ENCODE measurements around the gene GGACT. TPM values are rescaled to one million over a fixed set of nuclear protein-coding genes. Genes with fewer than 3 reads are reported as not detected.

GGACT gene
- polyA plus RNA-seq, 3 donors, result 1.7 to 8.3 (median 6.5) TPM

DNA sequence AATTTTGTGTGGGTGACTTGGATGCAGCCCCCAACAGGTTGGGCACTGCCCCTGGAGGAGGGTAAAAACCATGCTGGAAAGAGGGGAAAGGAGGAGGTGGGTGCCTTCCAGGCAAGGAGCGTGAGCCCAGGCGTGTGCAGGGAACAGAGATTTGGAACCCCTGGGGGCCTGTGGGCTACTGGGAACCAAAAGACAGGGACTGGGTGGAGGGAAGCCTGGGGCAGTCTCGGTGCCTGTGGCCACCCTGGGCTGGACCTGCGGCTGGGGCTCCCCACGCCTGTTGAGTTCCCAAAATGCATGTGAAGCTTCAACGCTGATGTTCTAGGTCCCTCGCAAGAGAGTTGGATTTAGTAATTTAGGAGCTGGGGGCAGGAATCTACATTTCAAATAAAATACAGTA lies 24.8 kb downstream of the GGACT start:
- peaks cover 0 to 12% of the 10 kb centered on the region in 2 donors for H3K9me3 ChIP-seq (replicated peaks in 1 of 2; ENCODE audit: control insufficient read depth in 1 of 2, insufficient read depth in 1 of 2, low read length in 2 of 2)
- DNase-seq, result no peak
- no peaks in the 10 kb centered on the region for H3K27me3 ChIP-seq (ENCODE audit: control insufficient read depth in 2 of 2, insufficient read depth in 2 of 2, low read length in 2 of 2)
- intact Hi-C loops (cut with micrococcal nuclease), result no loop called here
- no peaks in the 10 kb centered on the region for H3K36me3 ChIP-seq (replicated peaks in 1 of 2; ENCODE audit: control insufficient read depth in 1 of 2, insufficient read depth in 2 of 2, low read length in 2 of 2)
- H3K4me2 ChIP-seq (replicated peaks; ENCODE audit: extremely low read depth, low read length, poor library complexity, severe bottlenecking), result no peak overlapping the region
- H3K9ac ChIP-seq (ENCODE audit: insufficient read depth, low read length, poor library complexity, severe bottlenecking), result no peak overlapping the region
- 100% methylated on average over 1 of the region's 7 CpGs for WGBS (ENCODE audit: insufficient coverage)
- H3K36me3 Mint-ChIP-seq, result peaks cover 0 to 3% of the 10 kb centered on the region in 2 donors
- H3K4me3 ChIP-seq (replicated peaks in 1 of 3; ENCODE audit: low read depth in 2 of 3, low read length in 3 of 3), result no peak overlapping the region
- H3K4me1 Mint-ChIP-seq, result no peaks in the 10 kb centered on the region
- H3K79me2 ChIP-seq (ENCODE audit: insufficient read depth, low read length), result no peaks in the 10 kb centered on the region
- H3K9me3 Mint-ChIP-seq, result peaks cover 9 to 14% (median 10%) of the 10 kb centered on the region in 7 donors
- no peak overlapping the region for H3K27ac Mint-ChIP-seq
- H3K4me3 Mint-ChIP-seq, result no peak overlapping the region
- TF ChIP-seq CTCF (IDR thresholded peaks at IDR 0.05), result no peak
- H3K27me3 Mint-ChIP-seq (ENCODE audit: low read depth in 3 of 3), result peaks cover 0 to 1% (median 0%) of the 10 kb centered on the region in 3 donors
- H3K27ac ChIP-seq (ENCODE audit: low read depth in 1 of 2, low read length in 2 of 2), result no peak overlapping the region
- no peaks in the 10 kb centered on the region for H3K4me1 ChIP-seq (ENCODE audit: control insufficient read depth in 1 of 2, insufficient read depth in 2 of 2, low read length in 2 of 2)
- H2AFZ ChIP-seq (ENCODE audit: insufficient read depth, low read depth, low read length, poor library complexity, severe bottlenecking), result no peak overlapping the region
- H4K20me1 ChIP-seq (ENCODE audit: insufficient read depth, low read length), result no peaks in the 10 kb centered on the region

DNA sequence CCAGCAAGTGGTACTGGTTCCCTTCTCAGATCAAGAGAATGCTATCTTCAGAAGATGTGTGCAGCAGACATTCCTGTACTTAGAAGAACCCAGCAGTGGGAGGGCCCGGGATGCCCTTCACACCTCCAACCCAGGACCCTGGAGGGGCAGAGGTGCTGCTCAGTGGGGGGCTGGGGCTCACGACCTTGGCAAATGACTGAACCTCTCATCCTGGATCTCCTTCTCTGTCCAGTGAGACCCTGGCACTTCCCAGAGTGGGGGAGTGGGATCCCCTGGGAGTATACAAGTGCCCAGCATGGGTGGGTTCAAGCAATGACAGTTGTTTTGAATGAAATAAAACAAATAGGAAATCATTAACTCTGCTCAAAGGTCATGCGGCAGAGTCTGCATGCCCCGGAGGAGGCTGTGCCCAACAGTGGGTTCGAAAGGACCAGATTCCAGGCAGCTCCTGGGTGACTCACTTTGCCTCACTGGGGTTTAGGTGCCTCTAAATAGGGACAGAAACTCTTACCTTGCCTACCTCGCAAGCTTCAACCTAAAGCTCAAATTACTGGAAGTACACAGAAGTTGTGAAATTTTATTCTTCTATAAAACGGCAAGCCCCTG lies 26.9 kb downstream of the GGACT start:
- TF ChIP-seq CTCF (IDR thresholded peaks at IDR 0.05), result no peak
- Histone ChIP-seq H3K9ac (ENCODE audit: insufficient read depth, low read length, poor library complexity, severe bottlenecking) (no peak overlapping the region), H3K79me2 (ENCODE audit: insufficient read depth, low read length) (no peaks in the 10 kb centered on the region), H3K27me3 (ENCODE audit: control insufficient read depth in 2 of 2, insufficient read depth in 2 of 2, low read length in 2 of 2) (no peaks in the 10 kb centered on the region), H3K27ac (ENCODE audit: low read depth in 1 of 2, low read length in 2 of 2) (no peak overlapping the region), H3K36me3 (replicated peaks in 1 of 2; ENCODE audit: control insufficient read depth in 1 of 2, insufficient read depth in 2 of 2, low read length in 2 of 2) (no peaks in the 10 kb centered on the region), H3K4me1 (ENCODE audit: control insufficient read depth in 1 of 2, insufficient read depth in 2 of 2, low read length in 2 of 2) (no peaks in the 10 kb centered on the region), H3K9me3 (replicated peaks in 1 of 2; ENCODE audit: control insufficient read depth in 1 of 2, insufficient read depth in 1 of 2, low read length in 2 of 2) (peaks cover 0 to 12% of the 10 kb centered on the region in 2 donors), H3K4me2 (replicated peaks; ENCODE audit: extremely low read depth, low read length, poor library complexity, severe bottlenecking) (no peak overlapping the region), H2AFZ (ENCODE audit: insufficient read depth, low read depth, low read length, poor library complexity, severe bottlenecking) (no peak overlapping the region), H4K20me1 (ENCODE audit: insufficient read depth, low read length) (no peaks in the 10 kb centered on the region), H3K4me3 (replicated peaks in 1 of 3; ENCODE audit: low read depth in 2 of 3, low read length in 3 of 3) (no peak overlapping the region)
- no peak overlapping the region for H3K4me3 Mint-ChIP-seq
- H3K4me1 Mint-ChIP-seq, result no peaks in the 10 kb centered on the region
- 87% methylated on average over 4 of the region's 7 CpGs for WGBS (ENCODE audit: insufficient coverage)
- no peak overlapping the region for H3K27ac Mint-ChIP-seq
- H3K9me3 Mint-ChIP-seq, result peaks cover 8 to 13% (median 9%) of the 10 kb centered on the region in 7 donors
- peaks cover 0 to 3% of the 10 kb centered on the region in 2 donors for H3K36me3 Mint-ChIP-seq
- intact Hi-C loops (cut with micrococcal nuclease), result no loop called here
- DNase-seq, result no peak
- peaks cover 0 to 5% (median 2%) of the 10 kb centered on the region in 3 donors for H3K27me3 Mint-ChIP-seq (ENCODE audit: low read depth in 3 of 3)

All from CD14-positive monocyte (primary cell).